Prostate gland (tissue), 2 donors: ENCODE results near the gene RBM15.

Experiments
- POLR2A ChIP-seq: fragments of 450-650 bp; IDR thresholded peaks from one replicate; pipeline ENCODE4 v1.6.1; 2016; ENCODE audit warnings: antibody characterized with exemption, mild to moderate bottlenecking
- POLR2AphosphoS5 ChIP-seq: sonication (generic); formaldehyde crosslinking; IDR thresholded peaks from one replicate; pipeline ENCODE4 v1.6.1; 2017; ENCODE audit warnings: antibody characterized with exemption
- TF ChIP-seq, protein P1 (sequence below), 4 experiments: fragments of 200-600 bp in 2 of 4; fragments of 450-650 bp in 2 of 4; sonication (generic) in 2 of 4; IDR thresholded peaks; 1 replicate in 3 of 4; 2 replicates in 1 of 4; pipeline ENCODE4 v1.5.1; 2016 to 2019; ENCODE audit warnings: antibody characterized with exemption in 4 of 4, mild to moderate bottlenecking in 2 of 4, moderate library complexity in 2 of 4

DNA sequence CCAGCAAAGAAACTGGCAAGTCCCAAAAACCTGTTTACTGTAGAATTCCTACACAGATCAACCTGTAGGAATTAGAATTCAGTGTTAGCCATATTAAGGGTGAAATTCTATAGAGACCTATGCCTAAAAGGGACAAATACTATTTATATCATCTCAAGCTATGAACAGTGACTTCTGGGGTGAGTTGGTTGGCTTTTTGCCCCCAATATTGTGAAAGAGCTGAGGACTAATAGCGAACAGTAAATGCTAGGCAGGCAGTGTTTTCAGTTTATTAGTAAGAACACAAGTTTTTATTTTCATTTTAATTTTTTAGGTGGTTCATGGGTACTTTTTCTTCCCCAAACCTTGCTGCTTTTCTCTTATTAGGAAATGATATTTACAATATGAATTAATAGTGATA, 36.3 kb downstream of the RBM15 start:
- TF ChIP-seq, protein P1, sequence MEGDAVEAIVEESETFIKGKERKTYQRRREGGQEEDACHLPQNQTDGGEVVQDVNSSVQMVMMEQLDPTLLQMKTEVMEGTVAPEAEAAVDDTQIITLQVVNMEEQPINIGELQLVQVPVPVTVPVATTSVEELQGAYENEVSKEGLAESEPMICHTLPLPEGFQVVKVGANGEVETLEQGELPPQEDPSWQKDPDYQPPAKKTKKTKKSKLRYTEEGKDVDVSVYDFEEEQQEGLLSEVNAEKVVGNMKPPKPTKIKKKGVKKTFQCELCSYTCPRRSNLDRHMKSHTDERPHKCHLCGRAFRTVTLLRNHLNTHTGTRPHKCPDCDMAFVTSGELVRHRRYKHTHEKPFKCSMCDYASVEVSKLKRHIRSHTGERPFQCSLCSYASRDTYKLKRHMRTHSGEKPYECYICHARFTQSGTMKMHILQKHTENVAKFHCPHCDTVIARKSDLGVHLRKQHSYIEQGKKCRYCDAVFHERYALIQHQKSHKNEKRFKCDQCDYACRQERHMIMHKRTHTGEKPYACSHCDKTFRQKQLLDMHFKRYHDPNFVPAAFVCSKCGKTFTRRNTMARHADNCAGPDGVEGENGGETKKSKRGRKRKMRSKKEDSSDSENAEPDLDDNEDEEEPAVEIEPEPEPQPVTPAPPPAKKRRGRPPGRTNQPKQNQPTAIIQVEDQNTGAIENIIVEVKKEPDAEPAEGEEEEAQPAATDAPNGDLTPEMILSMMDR (IDR thresholded peaks at IDR 0.05) = no peak
- no peak for TF ChIP-seq POLR2AphosphoS5
- no peak for TF ChIP-seq POLR2A
